ENCODE results near the gene PDLIM4.
A peak's percentile ranks its signal among the peaks of the same experiment; 100 is the strongest.

The PDLIM4 gene

DNA sequence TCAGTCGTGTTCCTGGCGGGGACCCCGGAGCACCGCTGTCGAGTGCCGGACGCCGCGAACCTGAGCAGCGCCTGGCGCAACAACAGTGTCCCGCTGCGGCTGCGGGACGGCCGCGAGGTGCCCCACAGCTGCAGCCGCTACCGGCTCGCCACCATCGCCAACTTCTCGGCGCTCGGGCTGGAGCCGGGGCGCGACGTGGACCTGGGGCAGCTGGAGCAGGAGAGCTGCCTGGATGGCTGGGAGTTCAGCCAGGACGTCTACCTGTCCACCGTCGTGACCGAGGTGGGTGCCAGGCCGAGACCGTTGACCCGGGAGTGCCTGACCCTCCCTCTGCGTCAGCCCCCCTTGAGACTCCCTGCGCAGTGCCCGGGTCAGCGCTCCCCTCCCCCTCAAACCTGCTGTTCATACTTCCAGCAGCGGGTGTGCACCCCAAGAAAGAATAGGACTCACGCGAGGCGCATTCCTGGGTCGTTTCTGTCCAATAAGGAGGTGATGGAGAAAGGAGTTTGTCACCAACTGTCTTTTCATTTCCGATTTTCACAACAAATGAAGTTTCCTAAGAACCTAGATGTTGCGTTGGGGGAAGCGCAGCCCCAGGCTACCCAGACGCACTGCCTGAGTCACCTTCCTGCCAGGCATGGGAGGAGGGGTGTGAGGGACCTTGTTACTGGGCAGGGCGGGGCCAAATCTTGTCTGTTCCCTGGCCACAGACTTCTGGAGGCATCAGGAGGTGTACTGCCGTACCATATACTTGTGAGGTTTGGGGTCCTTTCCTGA, 37.4 kb downstream of the PDLIM4 start:
- ATAC-seq (peak; percentile 72), DNase-seq (peak; percentile 79)
- no peaks in the 10 kb centered on the region for H3K36me3 Mint-ChIP-seq (ENCODE audit: low read depth)
- H3K27me3 Mint-ChIP-seq, result no peaks in the 10 kb centered on the region
- H3K4me3 Mint-ChIP-seq, result peak overlapping the region; percentile 93
- H3K4me1 Mint-ChIP-seq, result peaks cover 34% of the 10 kb centered on the region
- no peaks in the 10 kb centered on the region for H3K9me3 Mint-ChIP-seq
- H3K27ac Mint-ChIP-seq, result peak overlapping the region; percentile 95

- H3K27ac Mint-ChIP-seq, result peak overlapping the region; percentile 89
- peaks cover 34% of the 10 kb centered on the region for H3K4me1 Mint-ChIP-seq
- H3K27me3 Mint-ChIP-seq, result no peaks in the 10 kb centered on the region
- ATAC-seq (no peak), DNase-seq (no peak)
- H3K9me3 Mint-ChIP-seq, result no peaks in the 10 kb centered on the region
- peak overlapping the region; percentile 93 for H3K4me3 Mint-ChIP-seq
- H3K36me3 Mint-ChIP-seq (ENCODE audit: low read depth), result no peaks in the 10 kb centered on the region
Observed at GRCh38 chr5:132295505-132296411, 38.3 kb downstream of the PDLIM4 start.

DNA sequence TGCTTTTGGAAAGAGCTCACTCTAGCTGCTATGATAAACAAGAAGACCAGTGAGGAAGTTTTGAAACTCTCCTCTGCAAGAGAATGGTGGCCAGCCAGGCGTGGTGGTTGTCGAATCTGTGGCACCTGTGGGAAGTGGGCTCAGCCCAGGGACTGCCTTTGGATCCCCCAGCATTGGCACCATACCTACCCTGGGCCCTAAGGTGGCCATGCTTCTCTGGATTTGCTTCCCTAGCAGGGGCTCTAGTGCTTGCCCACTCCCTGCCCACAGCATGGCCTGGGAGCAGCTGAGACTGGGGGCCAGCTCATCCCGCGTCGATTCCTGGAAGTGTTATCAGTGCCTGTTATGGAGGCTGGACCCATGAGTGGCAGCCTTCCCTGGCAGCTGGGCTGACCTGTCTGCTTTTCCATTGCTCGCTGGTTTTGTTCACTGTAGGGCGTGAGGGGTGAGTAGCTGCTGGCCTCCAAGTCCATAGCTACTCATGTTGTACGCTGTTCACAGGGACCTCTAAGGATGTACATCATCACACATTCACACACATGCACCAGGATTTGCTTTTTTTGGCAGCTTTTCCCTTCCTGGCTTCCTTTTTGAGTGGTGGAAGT, 39.0 kb downstream of the PDLIM4 start:
- H3K36me3 Mint-ChIP-seq (ENCODE audit: low read depth), result no peaks in the 10 kb centered on the region
- H3K27me3 Mint-ChIP-seq, result no peaks in the 10 kb centered on the region
- no peak for DNase-seq
- no peak overlapping the region for H3K27ac Mint-ChIP-seq
- no peak for ATAC-seq
- peaks cover 34% of the 10 kb centered on the region for H3K4me1 Mint-ChIP-seq
- H3K9me3 Mint-ChIP-seq, result no peaks in the 10 kb centered on the region
- H3K4me3 Mint-ChIP-seq, result no peak overlapping the region

GRCh38 chr5:132297211-132297940, 39.9 kb downstream of the PDLIM4 start:
- Mint-ChIP-seq H3K27me3 (no peaks in the 10 kb centered on the region), H3K27ac (no peak overlapping the region)

GRCh38 chr5:132298298-132299212, 41.1 kb downstream of the PDLIM4 start:
- no peak for DNase-seq
- Mint-ChIP-seq H3K4me3 (no peak overlapping the region), H3K4me1 (peaks cover 26% of the 10 kb centered on the region)

More at GRCh38 chr5:132297211-132297940, 39.9 kb downstream of the PDLIM4 start:
- Mint-ChIP-seq H3K4me1 (peaks cover 34% of the 10 kb centered on the region), H3K36me3 (ENCODE audit: low read depth) (no peaks in the 10 kb centered on the region), H3K9me3 (no peaks in the 10 kb centered on the region), H3K4me3 (no peak overlapping the region)
- DNase-seq (no peak), ATAC-seq (no peak)

GRCh38 chr5:132299917-132300316, 42.4 kb downstream of the PDLIM4 start:
- Mint-ChIP-seq H3K27ac (no peak overlapping the region), H3K36me3 (ENCODE audit: low read depth) (peaks cover 7% of the 10 kb centered on the region), H3K4me1 (peaks cover 24% of the 10 kb centered on the region), H3K9me3 (peaks cover 8% of the 10 kb centered on the region), H3K27me3 (no peaks in the 10 kb centered on the region), H3K4me3 (no peak overlapping the region)
- no peak for DNase-seq
- no peak for ATAC-seq

More at GRCh38 chr5:132298298-132299212, 41.1 kb downstream of the PDLIM4 start:
- peaks cover 3% of the 10 kb centered on the region for H3K36me3 Mint-ChIP-seq (ENCODE audit: low read depth)
- H3K27me3 Mint-ChIP-seq, result no peaks in the 10 kb centered on the region
- H3K9me3 Mint-ChIP-seq, result no peaks in the 10 kb centered on the region
- no peak for ATAC-seq
- H3K27ac Mint-ChIP-seq, result no peak overlapping the region

DNA sequence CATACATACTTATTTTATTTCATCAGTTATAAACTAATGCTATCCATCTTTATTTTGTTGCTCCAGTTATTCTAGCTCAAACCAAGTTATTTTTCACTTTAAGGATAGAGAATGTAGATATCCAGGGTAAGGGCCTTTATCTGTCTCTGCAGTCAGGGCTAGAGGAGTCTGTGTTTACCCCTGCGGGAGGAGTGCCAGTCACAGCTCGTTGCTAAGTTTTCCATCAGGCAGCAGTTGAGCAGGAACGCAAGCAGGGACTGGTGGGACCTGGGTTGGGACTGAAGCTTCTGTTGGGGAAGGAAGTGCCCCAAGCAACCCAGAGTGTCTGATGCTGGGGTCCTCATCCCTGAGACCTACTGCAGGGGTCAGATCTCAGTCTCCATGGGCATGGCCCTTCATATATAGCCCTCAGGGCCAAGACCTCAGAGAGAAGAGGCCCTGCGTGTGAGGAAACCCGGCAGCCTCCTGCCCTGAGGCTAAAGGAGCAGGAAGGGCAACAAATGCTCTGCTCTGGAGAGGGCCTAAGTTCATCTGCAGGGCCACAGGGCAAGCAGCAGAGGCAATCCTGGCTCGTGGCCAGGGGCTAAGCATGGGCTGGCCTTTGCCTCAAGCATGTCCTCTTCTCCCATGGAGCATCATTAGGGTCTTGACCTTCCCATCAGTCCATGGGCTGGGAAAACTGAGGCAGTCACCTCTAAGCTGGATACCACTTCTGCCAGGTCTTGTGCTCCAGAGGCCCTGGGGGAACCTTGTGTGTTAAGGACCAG, 43.3 kb downstream of the PDLIM4 start:
- DNase-seq, result no peak
- peaks cover 14% of the 10 kb centered on the region for H3K9me3 Mint-ChIP-seq
- H3K27me3 Mint-ChIP-seq, result no peaks in the 10 kb centered on the region
- H3K27ac Mint-ChIP-seq, result no peak overlapping the region
- H3K36me3 Mint-ChIP-seq (ENCODE audit: low read depth), result peaks cover 11% of the 10 kb centered on the region
- ATAC-seq, result no peak
- H3K4me1 Mint-ChIP-seq, result peaks cover 16% of the 10 kb centered on the region
- H3K4me3 Mint-ChIP-seq, result no peak overlapping the region

DNA sequence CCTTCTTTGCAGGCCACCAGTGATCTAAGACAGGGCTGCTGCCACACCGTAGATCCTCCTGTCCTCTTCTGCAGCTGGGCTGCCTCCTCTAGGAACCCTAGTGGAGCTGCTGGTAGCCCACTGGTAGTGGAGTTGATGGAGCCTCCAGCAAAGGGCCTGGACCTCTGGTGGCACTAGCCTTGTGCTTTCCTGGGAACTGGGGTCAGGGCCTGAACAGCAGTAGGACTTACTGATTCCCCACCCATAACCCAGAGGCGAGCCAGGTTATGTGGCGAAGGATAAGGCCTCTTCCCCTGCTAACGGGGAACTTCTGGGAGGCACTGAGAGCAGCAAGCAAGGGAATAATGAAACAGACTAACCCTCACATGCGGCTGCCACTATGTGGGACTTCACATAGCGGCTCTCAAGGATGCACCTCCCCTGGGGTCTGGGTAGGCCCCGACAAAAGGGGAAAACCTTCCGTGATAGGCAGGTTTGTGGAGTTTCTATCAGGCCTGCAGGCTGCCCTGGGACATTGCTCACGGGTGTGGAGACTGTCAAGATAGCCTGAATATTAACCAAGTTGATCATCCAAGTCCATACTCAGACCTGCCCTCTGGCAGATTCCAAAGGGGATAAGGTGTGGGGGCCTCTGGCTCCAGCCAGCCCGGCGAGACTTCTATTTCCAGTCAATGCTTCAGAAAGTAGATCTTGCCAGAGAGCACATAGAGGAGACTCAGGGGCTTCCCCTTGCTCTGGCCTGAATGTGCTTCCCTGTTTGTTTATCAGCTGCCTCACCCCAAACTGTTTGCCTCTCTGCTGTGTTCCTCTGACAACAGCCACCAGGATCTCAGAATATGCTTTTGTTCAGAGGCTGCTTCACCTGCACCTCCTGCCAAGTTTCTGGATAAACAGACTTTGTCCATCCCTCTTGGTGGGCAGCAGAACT, 44.1 kb downstream of the PDLIM4 start:
- ATAC-seq, result no peak
- no peak overlapping the region for H3K4me3 Mint-ChIP-seq

DNA sequence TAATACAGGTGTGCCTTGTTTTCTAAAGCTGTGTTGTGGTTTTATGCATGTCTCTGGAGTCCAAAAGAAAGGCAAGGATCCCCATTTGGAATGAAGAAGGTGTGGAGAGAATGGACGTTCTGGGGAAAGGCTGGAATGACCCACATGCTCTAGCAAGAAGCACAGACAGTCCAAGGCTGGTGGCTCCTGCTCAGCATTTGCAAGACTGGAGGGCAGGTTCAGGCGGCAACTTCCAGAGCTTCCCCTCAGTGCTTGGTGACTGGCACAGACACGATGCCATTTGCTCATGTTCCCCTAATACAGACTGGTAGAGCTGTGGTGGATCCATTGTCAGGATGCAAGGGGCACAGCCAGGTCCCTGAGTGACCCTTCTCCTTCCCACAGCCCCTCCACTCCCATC, 44.9 kb downstream of the PDLIM4 start:
- no peak overlapping the region for H3K4me3 Mint-ChIP-seq
- peaks cover 5% of the 10 kb centered on the region for H3K4me1 Mint-ChIP-seq
- H3K27me3 Mint-ChIP-seq, result no peaks in the 10 kb centered on the region

More for the DNA sequence above, 44.1 kb downstream of the PDLIM4 start:
- no peak overlapping the region for H3K27ac Mint-ChIP-seq
- H3K9me3 Mint-ChIP-seq, result peaks cover 14% of the 10 kb centered on the region
- no peaks in the 10 kb centered on the region for H3K27me3 Mint-ChIP-seq
- H3K36me3 Mint-ChIP-seq (ENCODE audit: low read depth), result peaks cover 11% of the 10 kb centered on the region
- peaks cover 9% of the 10 kb centered on the region for H3K4me1 Mint-ChIP-seq
- no peak for DNase-seq

GRCh38 chr5:132303589-132303988, 46.1 kb downstream of the PDLIM4 start:
- H3K4me1 Mint-ChIP-seq, result no peaks in the 10 kb centered on the region
- no peak overlapping the region for H3K4me3 Mint-ChIP-seq
- no peaks in the 10 kb centered on the region for H3K27me3 Mint-ChIP-seq
- H3K27ac Mint-ChIP-seq, result no peak overlapping the region
- no peak for DNase-seq
- ATAC-seq, result no peak
- H3K36me3 Mint-ChIP-seq (ENCODE audit: low read depth), result peaks cover 11% of the 10 kb centered on the region
- peaks cover 14% of the 10 kb centered on the region for H3K9me3 Mint-ChIP-seq

More for the DNA sequence above, 44.9 kb downstream of the PDLIM4 start:
- H3K9me3 Mint-ChIP-seq, result peaks cover 14% of the 10 kb centered on the region
- H3K27ac Mint-ChIP-seq, result no peak overlapping the region
- H3K36me3 Mint-ChIP-seq (ENCODE audit: low read depth), result peaks cover 11% of the 10 kb centered on the region
- ATAC-seq (no peak), DNase-seq (no peak)

- no peak overlapping the region for H3K4me3 Mint-ChIP-seq
- H3K9me3 Mint-ChIP-seq, result peaks cover 14% of the 10 kb centered on the region
- H3K27me3 Mint-ChIP-seq, result no peaks in the 10 kb centered on the region
- peaks cover 11% of the 10 kb centered on the region for H3K36me3 Mint-ChIP-seq (ENCODE audit: low read depth)
- DNase-seq (no peak), ATAC-seq (no peak)
- H3K27ac Mint-ChIP-seq, result no peak overlapping the region
- no peaks in the 10 kb centered on the region for H3K4me1 Mint-ChIP-seq
Observed at GRCh38 chr5:132305420-132305819, 47.9 kb downstream of the PDLIM4 start.

DNA sequence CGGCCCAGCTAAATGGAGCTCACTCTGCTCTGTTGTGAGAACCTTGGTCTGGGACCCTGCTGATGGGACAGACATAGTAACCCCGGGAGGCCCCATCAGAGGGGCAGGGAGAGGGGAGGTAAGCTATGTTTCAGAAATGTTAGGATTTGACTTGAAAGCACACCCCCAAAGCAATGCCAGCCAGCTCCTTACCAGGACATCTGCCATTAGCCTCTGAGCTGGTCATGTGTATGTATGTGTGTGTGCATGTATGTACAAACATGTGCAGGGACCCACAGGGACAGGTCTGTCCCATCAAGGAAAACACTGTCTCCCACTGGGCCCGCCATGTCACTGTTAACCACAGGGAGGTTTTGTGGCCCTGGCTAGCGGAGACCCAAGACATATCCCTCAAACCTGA, 51.2 kb downstream of the PDLIM4 start:
- ATAC-seq, result no peak
- Mint-ChIP-seq H3K4me3 (no peak overlapping the region), H3K36me3 (ENCODE audit: low read depth) (peaks cover 7% of the 10 kb centered on the region), H3K27me3 (no peaks in the 10 kb centered on the region), H3K9me3 (peaks cover 14% of the 10 kb centered on the region), H3K27ac (no peak overlapping the region), H3K4me1 (no peaks in the 10 kb centered on the region)
- DNase-seq, result no peak
